ENCODE results near the gene TAC3.
"Not testable (repeated sequence)": the region's sequence is repeated elsewhere in the genome, so short reads cannot be mapped to it uniquely, and the experiment has no call there.

The TAC3 gene

DNA sequence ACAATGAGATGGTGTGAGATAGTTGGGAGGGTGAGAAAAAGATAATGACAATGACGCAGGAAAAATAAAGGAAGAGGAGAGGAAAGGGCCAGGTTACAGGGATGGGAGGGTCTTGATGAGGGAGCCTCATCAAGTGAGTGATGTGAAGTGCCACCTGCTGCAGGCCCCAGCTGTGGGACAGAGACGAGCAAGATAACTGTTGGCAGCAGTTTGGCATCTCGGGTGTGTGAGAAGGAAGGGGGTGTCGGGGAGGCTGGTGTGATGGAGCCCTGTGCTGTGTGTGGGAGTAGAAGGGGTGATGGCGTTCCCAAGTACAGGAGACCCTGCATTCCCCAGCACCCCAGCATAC lies 11.4 kb upstream of the TAC3 start:
- TF ChIP-seq, protein P1, sequence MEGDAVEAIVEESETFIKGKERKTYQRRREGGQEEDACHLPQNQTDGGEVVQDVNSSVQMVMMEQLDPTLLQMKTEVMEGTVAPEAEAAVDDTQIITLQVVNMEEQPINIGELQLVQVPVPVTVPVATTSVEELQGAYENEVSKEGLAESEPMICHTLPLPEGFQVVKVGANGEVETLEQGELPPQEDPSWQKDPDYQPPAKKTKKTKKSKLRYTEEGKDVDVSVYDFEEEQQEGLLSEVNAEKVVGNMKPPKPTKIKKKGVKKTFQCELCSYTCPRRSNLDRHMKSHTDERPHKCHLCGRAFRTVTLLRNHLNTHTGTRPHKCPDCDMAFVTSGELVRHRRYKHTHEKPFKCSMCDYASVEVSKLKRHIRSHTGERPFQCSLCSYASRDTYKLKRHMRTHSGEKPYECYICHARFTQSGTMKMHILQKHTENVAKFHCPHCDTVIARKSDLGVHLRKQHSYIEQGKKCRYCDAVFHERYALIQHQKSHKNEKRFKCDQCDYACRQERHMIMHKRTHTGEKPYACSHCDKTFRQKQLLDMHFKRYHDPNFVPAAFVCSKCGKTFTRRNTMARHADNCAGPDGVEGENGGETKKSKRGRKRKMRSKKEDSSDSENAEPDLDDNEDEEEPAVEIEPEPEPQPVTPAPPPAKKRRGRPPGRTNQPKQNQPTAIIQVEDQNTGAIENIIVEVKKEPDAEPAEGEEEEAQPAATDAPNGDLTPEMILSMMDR (IDR thresholded peaks at IDR 0.05; ENCODE audit: insufficient read depth, low read length, poor library complexity, severe bottlenecking), result no peak
- no peak for TF ChIP-seq EZH2phosphoT487 (conservative IDR thresholded peaks at IDR 0.05; ENCODE audit: low read length)
- Histone ChIP-seq H3K36me3 (ENCODE audit: low read length) (no peaks in the 10 kb centered on the region), H4K20me1 (ENCODE audit: low read depth, low read length) (no peaks in the 10 kb centered on the region), H2AFZ (ENCODE audit: low read depth, low read length, severe bottlenecking) (no peak overlapping the region), H3K27me3 (ENCODE audit: low read length) (no peaks in the 10 kb centered on the region), H3K9me2 (replicated peaks; ENCODE audit: insufficient read depth, low read length) (no peaks in the 10 kb centered on the region), H3K4me2 (ENCODE audit: low read depth, low read length, poor library complexity, severe bottlenecking) (no peak overlapping the region), H3F3A (ENCODE audit: insufficient read depth) (no peaks in the 10 kb centered on the region), H3K79me2 (ENCODE audit: insufficient read depth, low read length) (no peaks in the 10 kb centered on the region), H3K9me3 (ENCODE audit: insufficient read depth, low read length) (no peaks in the 10 kb centered on the region), H3K4me3 (ENCODE audit: insufficient read depth, low read length, poor library complexity, severe bottlenecking) (no peak overlapping the region), H3K9ac (ENCODE audit: low read length) (no peak overlapping the region), H3K27ac (ENCODE audit: low read depth, low read length) (no peak overlapping the region)

DNA sequence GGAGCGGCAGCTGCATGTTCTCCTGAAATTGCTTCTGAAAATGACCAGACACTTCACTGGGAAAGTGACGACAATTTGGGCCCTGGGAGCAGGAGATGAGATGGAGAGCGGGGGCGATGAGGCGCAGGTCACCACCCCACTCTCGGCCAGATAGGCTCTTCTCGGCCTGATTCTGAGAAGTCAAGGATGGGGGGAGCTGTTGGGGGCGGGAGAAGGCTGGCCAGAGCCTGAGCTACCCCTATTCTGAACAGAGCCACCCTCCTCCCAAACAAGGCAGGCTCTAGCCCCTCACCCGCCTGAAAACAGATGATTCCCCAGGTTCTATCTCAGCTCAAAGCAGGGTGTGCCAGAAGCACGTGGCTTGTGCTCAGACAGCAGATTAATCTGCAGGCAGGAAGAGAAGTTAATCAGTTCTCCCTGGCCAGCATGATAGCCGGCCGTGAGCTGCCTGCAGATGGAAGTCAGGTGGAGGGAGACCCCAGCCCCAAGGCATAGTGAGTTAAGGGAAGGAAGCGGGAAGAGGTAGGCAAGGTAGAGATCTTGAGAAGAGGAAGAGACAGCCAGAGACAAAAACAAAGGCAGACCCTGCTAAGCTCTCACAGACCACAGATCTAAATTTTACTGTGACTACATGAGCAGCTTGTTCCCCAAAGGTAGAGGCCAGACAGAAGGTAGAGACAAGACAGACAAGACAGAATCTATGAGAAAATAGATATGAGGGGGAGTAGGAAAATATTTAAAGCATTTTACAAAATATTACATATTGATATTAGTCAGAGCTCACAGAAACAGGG lies 10.9 kb upstream of the TAC3 start:
- no peaks in the 10 kb centered on the region for H3K36me3 ChIP-seq (ENCODE audit: low read length)
- no peak overlapping the region for H2AFZ ChIP-seq (ENCODE audit: low read depth, low read length, severe bottlenecking)
- no peaks in the 10 kb centered on the region for H3K9me2 ChIP-seq (replicated peaks; ENCODE audit: insufficient read depth, low read length)
- no peaks in the 10 kb centered on the region for H3F3A ChIP-seq (ENCODE audit: insufficient read depth)
- TF ChIP-seq, protein P1 (IDR thresholded peaks at IDR 0.05; ENCODE audit: insufficient read depth, low read length, poor library complexity, severe bottlenecking), result no peak
- TF ChIP-seq EZH2phosphoT487 (conservative IDR thresholded peaks at IDR 0.05; ENCODE audit: low read length), result no peak
- no peak overlapping the region for H3K27ac ChIP-seq (ENCODE audit: low read depth, low read length)
- no peaks in the 10 kb centered on the region for H3K9me3 ChIP-seq (ENCODE audit: insufficient read depth, low read length)
- H3K9ac ChIP-seq (ENCODE audit: low read length), result no peak overlapping the region
- H3K79me2 ChIP-seq (ENCODE audit: insufficient read depth, low read length), result no peaks in the 10 kb centered on the region
- H4K20me1 ChIP-seq (ENCODE audit: low read depth, low read length), result no peaks in the 10 kb centered on the region
- H3K27me3 ChIP-seq (ENCODE audit: low read length), result no peaks in the 10 kb centered on the region
- no peak overlapping the region for H3K4me2 ChIP-seq (ENCODE audit: low read depth, low read length, poor library complexity, severe bottlenecking)
- H3K4me3 ChIP-seq (ENCODE audit: insufficient read depth, low read length, poor library complexity, severe bottlenecking), result no peak overlapping the region

DNA sequence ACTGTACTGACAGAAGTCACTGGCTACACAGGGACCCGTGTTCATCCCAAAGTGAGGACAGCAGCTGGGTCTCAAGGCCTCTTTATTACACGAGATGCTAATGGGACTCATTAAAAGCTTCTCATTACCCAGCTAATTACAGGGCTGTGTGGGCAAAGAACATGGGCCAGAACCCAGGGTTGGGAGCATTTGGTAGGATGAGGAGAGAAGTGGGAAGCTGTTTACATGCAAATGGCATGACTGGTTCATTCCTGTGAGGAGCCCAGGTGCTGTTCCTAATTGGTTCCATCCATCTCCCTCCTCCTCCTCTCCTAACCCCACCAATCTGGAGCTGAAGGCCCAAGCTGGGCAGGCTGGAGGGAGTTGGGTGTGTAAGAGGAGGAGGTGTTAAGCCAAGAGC lies 8.9 kb upstream of the TAC3 start:
- Histone ChIP-seq H3K4me3 (ENCODE audit: insufficient read depth, low read length, poor library complexity, severe bottlenecking) (no peak overlapping the region), H3K9me3 (ENCODE audit: insufficient read depth, low read length) (no peaks in the 10 kb centered on the region), H3K9me2 (replicated peaks; ENCODE audit: insufficient read depth, low read length) (no peaks in the 10 kb centered on the region), H2AFZ (ENCODE audit: low read depth, low read length, severe bottlenecking) (no peak overlapping the region), H3K27ac (ENCODE audit: low read depth, low read length) (no peak overlapping the region), H3K79me2 (ENCODE audit: insufficient read depth, low read length) (no peaks in the 10 kb centered on the region), H3F3A (ENCODE audit: insufficient read depth) (no peaks in the 10 kb centered on the region), H4K20me1 (ENCODE audit: low read depth, low read length) (no peaks in the 10 kb centered on the region), H3K27me3 (ENCODE audit: low read length) (no peaks in the 10 kb centered on the region), H3K9ac (ENCODE audit: low read length) (no peak overlapping the region), H3K36me3 (ENCODE audit: low read length) (no peaks in the 10 kb centered on the region), H3K4me2 (ENCODE audit: low read depth, low read length, poor library complexity, severe bottlenecking) (no peak overlapping the region)
- no peak for TF ChIP-seq EZH2phosphoT487 (conservative IDR thresholded peaks at IDR 0.05; ENCODE audit: low read length)
- TF ChIP-seq, protein P1 (IDR thresholded peaks at IDR 0.05; ENCODE audit: insufficient read depth, low read length, poor library complexity, severe bottlenecking), result no peak

DNA sequence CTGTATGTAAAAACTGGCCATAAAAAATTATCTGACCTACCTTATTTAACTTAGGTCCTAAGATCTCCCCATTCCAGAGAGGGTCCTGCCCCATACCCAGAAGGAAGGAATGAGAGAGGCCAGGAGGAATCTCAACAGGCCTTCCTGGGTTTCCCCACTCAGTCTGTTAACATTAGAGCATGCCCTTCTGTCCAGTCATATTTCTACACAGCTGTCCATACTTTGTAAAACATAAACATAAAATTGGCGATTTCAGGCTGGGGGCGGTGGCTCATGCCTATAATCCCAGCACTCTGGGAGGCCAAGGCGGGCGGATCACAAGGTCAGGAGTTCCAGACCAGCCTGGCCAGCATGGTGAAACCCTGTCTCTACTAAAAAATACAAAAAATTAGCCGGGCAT lies 6.0 kb upstream of the TAC3 start:
- H3F3A ChIP-seq (ENCODE audit: insufficient read depth); H3K9me3 ChIP-seq (ENCODE audit: insufficient read depth, low read length); H3K36me3 ChIP-seq (ENCODE audit: low read length); H3K9ac ChIP-seq (ENCODE audit: low read length); H4K20me1 ChIP-seq (ENCODE audit: low read depth, low read length); H3K27ac ChIP-seq (ENCODE audit: low read depth, low read length); H3K27me3 ChIP-seq (ENCODE audit: low read length); H3K4me2 ChIP-seq (ENCODE audit: low read depth, low read length, poor library complexity, severe bottlenecking); H3K9me2 ChIP-seq (replicated peaks; ENCODE audit: insufficient read depth, low read length); H3K79me2 ChIP-seq (ENCODE audit: insufficient read depth, low read length); H2AFZ ChIP-seq (ENCODE audit: low read depth, low read length, severe bottlenecking); H3K4me3 ChIP-seq (ENCODE audit: insufficient read depth, low read length, poor library complexity, severe bottlenecking): not testable (repeated sequence)
